Parathyroid adenoma (tissue), 2 donors: Measurements from ENCODE around the gene HORMAD2.
"Not testable (repeated sequence)": the region's sequence is repeated elsewhere in the genome, so short reads cannot be mapped to it uniquely, and the experiment has no call there.

Source experiments
- H2AFZ ChIP-seq: fragments of 300-600 bp; sonication (generic); one replicate; pipeline ENCODE4 v1.7.0; 2017; ENCODE audit warnings: antibody characterized with exemption, mild to moderate bottlenecking
- H3K27ac ChIP-seq: fragments of 300-600 bp; sonication (generic); one replicate; pipeline ENCODE4 v1.7.0; 2017
- H3K27me3 ChIP-seq: fragments of 300-600 bp; sonication (generic); one replicate; pipeline ENCODE4 v1.7.0; 2017; ENCODE audit warnings: low read length; ENCODE audit not compliant: control insufficient read depth, insufficient read depth
- H3K36me3 ChIP-seq: fragments of 300-600 bp; sonication (generic); one replicate; pipeline ENCODE4 v1.7.0; 2017; ENCODE audit warnings: low read length; ENCODE audit not compliant: control insufficient read depth, insufficient read depth
- H3K4me1 ChIP-seq: fragments of 300-600 bp; sonication (generic); one replicate; pipeline ENCODE4 v1.7.0; 2017; ENCODE audit warnings: control low read depth
- H3K4me2 ChIP-seq: fragments of 300-600 bp; sonication (generic); one replicate; pipeline ENCODE4 v1.7.0; 2017; ENCODE audit warnings: low read length
- H3K4me3 ChIP-seq: fragments of 300-600 bp; sonication (generic); one replicate; pipeline ENCODE4 v1.7.0; 2017; ENCODE audit warnings: low read depth, low read length
- H3K79me2 ChIP-seq: fragments of 300-600 bp; sonication (generic); one replicate; pipeline ENCODE4 v1.7.0; 2017; ENCODE audit warnings: control low read depth
- H3K9ac ChIP-seq: fragments of 300-600 bp; sonication (generic); one replicate; pipeline ENCODE4 v1.7.0; 2017; ENCODE audit warnings: mild to moderate bottlenecking
- H3K9me3 ChIP-seq: fragments of 300-600 bp; sonication (generic); one replicate; pipeline ENCODE4 v1.7.0; 2017; ENCODE audit warnings: low read length; ENCODE audit not compliant: control insufficient read depth
- CTCF ChIP-seq: fragments of 300-600 bp; sonication (generic); IDR thresholded peaks from one replicate; pipeline ENCODE4 v1.7.0; 2017; ENCODE audit warnings: antibody characterized with exemption, mild to moderate bottlenecking
- donor health status: primary hyperparathyroidism.

The HORMAD2 gene

GRCh38 chr22:30054067-30054763 lies 26.0 kb upstream of the HORMAD2 start:
- H3K27me3 ChIP-seq = no peaks in the 10 kb centered on the region
- H3K36me3 ChIP-seq = no peaks in the 10 kb centered on the region
- H3K79me2 ChIP-seq = no peaks in the 10 kb centered on the region
- no peak overlapping the region for H3K9ac ChIP-seq
- no peak overlapping the region for H3K27ac ChIP-seq
- no peaks in the 10 kb centered on the region for H3K9me3 ChIP-seq
- H2AFZ ChIP-seq = no peak overlapping the region
- H3K4me3 ChIP-seq = no peak overlapping the region
- H3K4me1 ChIP-seq = no peaks in the 10 kb centered on the region
- no peak for TF ChIP-seq CTCF
- no peak overlapping the region for H3K4me2 ChIP-seq

- no peak for TF ChIP-seq CTCF
- Histone ChIP-seq H3K27ac (no peak overlapping the region), H3K9me3 (no peaks in the 10 kb centered on the region), H2AFZ (no peak overlapping the region), H3K9ac (no peak overlapping the region), H3K4me2 (no peak overlapping the region), H3K27me3 (no peaks in the 10 kb centered on the region), H3K79me2 (no peaks in the 10 kb centered on the region), H3K4me1 (no peaks in the 10 kb centered on the region), H3K36me3 (no peaks in the 10 kb centered on the region), H3K4me3 (no peak overlapping the region)
Observed at GRCh38 chr22:30054764-30055069, 25.5 kb upstream of the HORMAD2 start.

GRCh38 chr22:30056015-30056414 lies 24.2 kb upstream of the HORMAD2 start:
- H3K4me3 ChIP-seq = no peak overlapping the region
- H3K9ac ChIP-seq = no peak overlapping the region
- H3K79me2 ChIP-seq = no peaks in the 10 kb centered on the region
- H3K4me1 ChIP-seq = no peaks in the 10 kb centered on the region
- no peak overlapping the region for H3K27ac ChIP-seq
- no peak overlapping the region for H3K4me2 ChIP-seq
- H3K9me3 ChIP-seq = no peaks in the 10 kb centered on the region
- no peaks in the 10 kb centered on the region for H3K27me3 ChIP-seq
- no peak for TF ChIP-seq CTCF
- H3K36me3 ChIP-seq = no peaks in the 10 kb centered on the region
- H2AFZ ChIP-seq = no peak overlapping the region

DNA sequence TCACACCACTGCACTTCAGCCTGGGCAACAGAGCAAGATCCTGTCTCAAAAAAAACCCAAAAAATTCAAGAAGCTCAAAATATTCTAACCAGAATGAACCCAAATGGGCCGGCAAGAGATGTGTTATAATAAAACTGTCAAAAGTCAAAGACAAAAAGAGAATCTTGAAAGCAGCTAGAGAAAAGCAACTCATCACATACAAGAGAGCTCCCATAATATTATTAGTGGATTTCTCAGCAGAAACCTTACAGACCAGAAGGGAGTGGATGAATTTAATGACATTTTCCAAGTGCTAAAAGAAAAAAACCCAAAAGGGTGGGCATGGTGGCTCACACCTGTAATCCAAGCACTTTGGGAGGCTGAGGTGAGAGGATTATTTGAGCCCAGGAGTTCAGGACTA lies 22.9 kb upstream of the HORMAD2 start:
- no peaks in the 10 kb centered on the region for H3K27me3 ChIP-seq
- H3K27ac ChIP-seq = no peak overlapping the region
- H3K4me3 ChIP-seq = no peak overlapping the region
- no peaks in the 10 kb centered on the region for H3K36me3 ChIP-seq
- no peaks in the 10 kb centered on the region for H3K4me1 ChIP-seq
- H2AFZ ChIP-seq = no peak overlapping the region
- no peaks in the 10 kb centered on the region for H3K9me3 ChIP-seq
- no peak for TF ChIP-seq CTCF
- no peak overlapping the region for H3K9ac ChIP-seq
- no peaks in the 10 kb centered on the region for H3K79me2 ChIP-seq
- no peak overlapping the region for H3K4me2 ChIP-seq

DNA sequence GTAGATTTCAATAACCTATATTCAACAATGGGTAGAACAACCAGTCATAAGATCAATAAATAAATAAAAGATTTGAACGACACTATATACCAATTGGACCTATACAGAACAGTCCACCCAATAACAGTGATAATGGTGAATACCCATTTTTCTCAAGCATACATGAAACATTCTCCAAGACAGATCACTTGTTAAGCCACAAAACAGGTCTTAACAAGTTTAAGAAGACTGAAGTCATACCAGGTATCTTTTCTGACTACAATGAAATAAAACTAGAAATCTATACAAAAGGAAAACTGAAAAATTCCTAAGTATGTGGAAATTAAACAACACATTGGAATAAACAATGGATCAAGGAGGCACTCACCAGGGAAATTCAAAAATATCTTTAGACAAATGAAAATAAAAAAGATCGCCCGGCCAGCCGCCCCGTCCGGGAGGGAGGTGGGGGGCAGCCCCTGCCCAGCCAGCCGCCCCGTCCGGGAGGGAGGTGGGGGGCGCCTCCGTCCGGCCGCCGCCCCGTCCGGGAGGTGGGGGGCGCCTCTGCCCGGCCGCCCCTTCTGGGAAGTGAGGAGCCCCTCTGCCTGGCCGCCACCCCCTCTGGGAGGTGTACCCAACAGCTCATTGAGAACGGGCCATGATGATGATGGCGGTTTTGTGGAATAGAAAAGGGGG lies 20.8 kb upstream of the HORMAD2 start:
- not testable (repeated sequence) for H3K27me3 ChIP-seq, H3K9ac ChIP-seq, H3K4me2 ChIP-seq, H3K27ac ChIP-seq, H3K4me1 ChIP-seq, H2AFZ ChIP-seq, H3K79me2 ChIP-seq, H3K36me3 ChIP-seq, H3K4me3 ChIP-seq, H3K9me3 ChIP-seq

DNA sequence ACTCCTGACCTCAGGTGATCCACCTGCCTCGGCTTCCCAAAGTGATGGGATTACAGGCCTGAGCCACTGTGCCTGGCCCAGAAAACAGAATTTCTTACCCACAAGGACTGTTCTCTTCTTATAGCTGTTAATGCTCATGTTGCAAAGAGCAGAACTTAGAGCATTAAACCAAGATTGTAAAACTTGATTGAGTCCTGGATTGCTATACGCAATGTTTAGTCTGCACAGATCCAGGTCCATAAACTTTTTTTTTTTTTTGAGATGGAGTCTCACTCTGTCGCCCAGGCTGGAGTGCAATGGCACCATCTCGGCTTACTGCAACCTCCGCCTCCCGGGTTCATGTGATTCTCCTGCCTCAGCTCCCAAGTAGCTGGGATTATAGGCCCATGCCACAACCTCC lies 19.2 kb upstream of the HORMAD2 start:
- not testable (repeated sequence) for H3K9ac ChIP-seq, H3K27me3 ChIP-seq, H3K79me2 ChIP-seq, H3K4me3 ChIP-seq, H3K27ac ChIP-seq, H3K4me2 ChIP-seq, H2AFZ ChIP-seq, H3K4me1 ChIP-seq, H3K36me3 ChIP-seq, H3K9me3 ChIP-seq
